Stimulated activated CD8-positive, alpha-beta memory T cell treated with anti-CD3 and anti-CD28 coated beads, Interleukin-15, amount 100 ng/mL, for 24 hours (primary cell): ENCODE measurements around the gene PLEKHM2.
"Not testable (repeated sequence)": the region's sequence is repeated elsewhere in the genome, so short reads cannot be mapped to it uniquely, and the experiment has no call there.

ENCODE experiments used
- DNase-seq: peaks from one replicate; pipeline ENCODE4 v3.0.0-alpha.2; 2020; ENCODE audit warnings: low read depth

Gene PLEKHM2

GRCh38 chr1:15684042-15684461 lies at the start of gene PLEKHM2:
PLEKHM2 (plus strand) TSS chr1:15684320; CDS start chr1:15684559, 239 bp downstream.
- peak; percentile 17 for DNase-seq

- DNase-seq = no peak
These were observed 47.7 kb upstream of the PLEKHM2 start for GRCh38 chr1:15636436-15636835.

- no peak for DNase-seq
These were observed 46.3 kb upstream of the PLEKHM2 start for GRCh38 chr1:15637826-15638225.

GRCh38 chr1:15639262-15639661 lies 44.9 kb upstream of the PLEKHM2 start:
- DNase-seq = no peak

- no peak for DNase-seq
These were observed 44.2 kb upstream of the PLEKHM2 start for GRCh38 chr1:15639931-15640330.

GRCh38 chr1:15640667-15641066 lies 43.5 kb upstream of the PLEKHM2 start:
- DNase-seq = no peak

GRCh38 chr1:15649937-15650336 lies 34.2 kb upstream of the PLEKHM2 start:
- no peak for DNase-seq

- DNase-seq = no peak
These were observed 33.7 kb upstream of the PLEKHM2 start for GRCh38 chr1:15650433-15650832.

GRCh38 chr1:15652130-15652529 lies 32.0 kb upstream of the PLEKHM2 start:
- not testable (repeated sequence) for DNase-seq

GRCh38 chr1:15654091-15654690 lies 29.9 kb upstream of the PLEKHM2 start:
- DNase-seq = no peak

- no peak for DNase-seq
These were observed 27.7 kb upstream of the PLEKHM2 start for GRCh38 chr1:15656464-15656863.

GRCh38 chr1:15657021-15657420 lies 27.1 kb upstream of the PLEKHM2 start:
- DNase-seq = no peak

GRCh38 chr1:15660151-15660550 lies 24.0 kb upstream of the PLEKHM2 start:
- no peak for DNase-seq

- DNase-seq = no peak
These were observed 21.6 kb upstream of the PLEKHM2 start for GRCh38 chr1:15662477-15662876.

GRCh38 chr1:15663925-15664324 lies 20.2 kb upstream of the PLEKHM2 start:
- DNase-seq = no peak

- DNase-seq = no peak
These were observed 16.8 kb upstream of the PLEKHM2 start for GRCh38 chr1:15667362-15667761.

GRCh38 chr1:15668089-15668754 lies 15.9 kb upstream of the PLEKHM2 start:
- DNase-seq = no peak

- no peak for DNase-seq
These were observed 15.0 kb upstream of the PLEKHM2 start for GRCh38 chr1:15669074-15669473.

- no peak for DNase-seq
These were observed 14.3 kb upstream of the PLEKHM2 start for GRCh38 chr1:15669864-15670263.

- no peak for DNase-seq
These were observed 12.7 kb upstream of the PLEKHM2 start for GRCh38 chr1:15671430-15671829.

GRCh38 chr1:15674386-15675159 lies 9.5 kb upstream of the PLEKHM2 start:
- no peak for DNase-seq

GRCh38 chr1:15676010-15676409 lies 8.1 kb upstream of the PLEKHM2 start:
- no peak for DNase-seq
